Neural progenitor cell (in vitro differentiated cells): ENCODE measurements around the gene SLC26A8.

Source experiments
- CTCF ChIP-seq: fragments of 200-600 bp; sonication (generic); IDR thresholded peaks from 2 replicates; pipeline ENCODE4 v1.5.1; 2017; ENCODE audit warnings: antibody characterized with exemption, mild to moderate bottlenecking
- EZH2 ChIP-seq: fragments of 200-600 bp; sonication (generic); IDR thresholded peaks from 2 replicates; pipeline ENCODE4 v1.6.1; 2017; ENCODE audit warnings: antibody characterized with exemption, mild to moderate bottlenecking, moderate library complexity

GRCh38 chr6:36042618-36043260, 18.3 kb upstream of the SLC26A8 start:
- no peak for TF ChIP-seq EZH2
- no peak for TF ChIP-seq CTCF
